ENCODE results near the gene FAM110D. TPM values are rescaled to one million over a fixed set of nuclear protein-coding genes. Genes with fewer than 3 reads are reported as not detected.

FAM110D gene
- total and polyA plus RNA-seq, 10 of the 15 experiments (the other 5 are each of a cell fraction or from before 2014, with no cell fraction given), result 0.06 TPM; not detected in 9

DNA sequence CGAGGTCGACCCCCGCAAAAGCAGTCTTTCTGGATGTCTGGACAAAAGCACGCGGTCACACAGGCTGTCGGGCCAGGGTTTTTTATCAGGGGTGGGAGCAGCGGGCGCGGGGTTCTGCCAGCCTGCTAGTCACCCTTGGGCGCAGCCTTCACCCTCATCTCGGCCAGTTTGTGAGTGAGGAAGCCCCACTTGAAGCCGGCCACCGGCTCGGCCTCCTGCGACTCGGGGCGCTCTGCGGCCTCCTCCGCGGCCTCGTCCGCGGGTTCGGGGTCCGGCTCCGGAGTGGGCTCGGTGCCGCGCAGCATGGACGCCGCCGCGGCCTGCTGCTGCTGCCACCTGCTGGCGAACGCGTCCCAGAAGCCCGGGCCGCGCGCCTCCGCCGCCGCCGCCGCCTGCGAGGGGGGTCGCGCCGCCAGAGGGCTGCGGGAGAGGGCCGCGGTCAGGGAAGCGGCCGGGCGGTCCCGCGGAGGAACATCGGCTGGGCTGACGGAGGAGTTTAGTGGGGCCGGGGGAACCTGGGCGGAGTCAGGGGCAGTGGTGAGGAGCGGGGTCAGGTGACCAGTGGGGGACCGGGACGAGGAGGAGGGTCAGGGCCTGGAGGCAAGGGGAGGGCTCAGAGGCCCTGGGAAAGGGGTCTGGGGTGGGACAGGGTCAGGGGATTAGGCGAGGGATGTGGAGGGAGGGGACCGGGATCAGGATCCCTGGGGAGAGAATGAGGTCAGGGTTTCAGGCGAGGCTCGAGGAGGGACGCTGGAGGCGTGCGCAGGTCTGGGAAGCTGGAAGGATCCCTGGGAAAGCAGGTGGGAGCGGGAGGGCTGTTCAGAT, 5.4 kb downstream of the FAM110D start:
- ChIA-PET SMC1A (ENCODE audit: uncharacterized antibody, unreplicated experiment) (no interaction called here), RAD21 (ENCODE audit: unreplicated experiment) (interaction anchor here (0.6 to 0.7 kb wide), 2 partner anchors 128 to 328 kb away, joined by 3 read pairs; no protein-coding TSS in a partner anchor), CTCF (interaction anchor here (0.6 to 1.8 kb wide), 3 partner anchors 70 to 1472 kb away, joined by 3 to 8 read pairs (median 4); partner anchors contain the start of gene CEP85), POLR2A (no interaction called here)
- H3K27me3 ChIP-seq (replicated peaks in 1 of 2; ENCODE audit: control insufficient read depth in 2 of 2, insufficient read depth in 2 of 2, low read length in 1 of 2), result peaks cover 3 to 13% of the 10 kb centered on the region in 2 experiments
- DNase-seq (ENCODE audit: low read depth, low spot score) (no peak), FAIRE-seq (no peak), ATAC-seq (peak; percentile 58)
- BruUV-seq (replicated peaks), result no TSS peak
- intact Hi-C loops (cut with micrococcal nuclease; ENCODE audit: unreplicated experiment), result loop anchor here (5.0 to 10.0 kb wide), 2 partner anchors 57 to 231 kb away; no protein-coding TSS in a partner anchor
- H3K27ac ChIP-seq (ENCODE audit: control insufficient read depth, insufficient read depth), result no peak overlapping the region
- peak overlapping the region; percentile 44; the same call in 1 of the 2 replicates for H3K4me3 ChIP-seq
- no peaks in the 10 kb centered on the region for H4K20me1 ChIP-seq (ENCODE audit: control insufficient read depth, insufficient read depth)
- 22% methylated on average over 46 of the region's 72 CpGs for WGBS (ENCODE audit: insufficient coverage, insufficient replicate concordance, low lambda C conversion rate, missing lambda C conversion rate)
- peak overlapping the region; percentile 34 for H2AFZ ChIP-seq (ENCODE audit: control insufficient read depth, low read depth, low read length)
- in situ Hi-C loops (cut with MboI), result no loop called here
- peak overlapping the region; percentile 84 for H3K4me2 ChIP-seq (ENCODE audit: control insufficient read depth, insufficient read depth)
- no peaks in the 10 kb centered on the region for H3K36me3 ChIP-seq (ENCODE audit: control insufficient read depth in 2 of 2, insufficient read depth in 2 of 2, low read length in 1 of 2)
- H3K79me2 ChIP-seq (ENCODE audit: control insufficient read depth, insufficient read depth, low read length), result no peaks in the 10 kb centered on the region
- H3K9me3 ChIP-seq (replicated peaks; ENCODE audit: control insufficient read depth, insufficient read depth, low read length), result no peaks in the 10 kb centered on the region; the same call in 2 of the 3 replicates
- H3K9ac ChIP-seq (ENCODE audit: control insufficient read depth, insufficient read depth, low read length), result no peak overlapping the region
- peaks cover 4% of the 10 kb centered on the region for H3K4me1 ChIP-seq (ENCODE audit: control insufficient read depth, insufficient read depth, low read length)
- peak; percentile 46; the same call in 1 of the 2 replicates for TF ChIP-seq GATAD2B (conservative IDR thresholded peaks at IDR 0.05; ENCODE audit: low read depth)
- peak; percentile 23 to 45 (median 23); a peak in 4 of 6 replicates for TF ChIP-seq CTCF (IDR thresholded peaks at IDR 0.05 in 2 of 3, conservative IDR thresholded peaks at IDR 0.05 in 1 of 3; ENCODE audit: control insufficient read depth in 2 of 3, extremely low read depth in 1 of 3, insufficient read depth in 1 of 3, low read depth in 3 of 3, low read length in 3 of 3)
- no peak for TF ChIP-seq TCF12 (IDR thresholded peaks at IDR 0.05; ENCODE audit: low read depth, low read length)
- peak; percentile 28; the same call in 1 of the 2 replicates for TF ChIP-seq RAD21 (IDR thresholded peaks at IDR 0.05; ENCODE audit: insufficient read depth, low read depth, low read length)
- peak; percentile 82 for TF ChIP-seq YY1 (IDR thresholded peaks at IDR 0.05; ENCODE audit: low read depth, low read length)
- no peak for TF ChIP-seq TCF7 (IDR thresholded peaks at IDR 0.05; ENCODE audit: borderline replicate concordance)
- TF ChIP-seq RUNX3 (IDR thresholded peaks at IDR 0.05; ENCODE audit: low read length), result no peak
- TF ChIP-seq SREBF2 (IDR thresholded peaks at IDR 0.05; ENCODE audit: low read length), result no peak
- peak; percentile 43; the same call in 1 of the 2 replicates for TF ChIP-seq SMARCA5 (IDR thresholded peaks at IDR 0.05)
- TF ChIP-seq, protein P1, sequence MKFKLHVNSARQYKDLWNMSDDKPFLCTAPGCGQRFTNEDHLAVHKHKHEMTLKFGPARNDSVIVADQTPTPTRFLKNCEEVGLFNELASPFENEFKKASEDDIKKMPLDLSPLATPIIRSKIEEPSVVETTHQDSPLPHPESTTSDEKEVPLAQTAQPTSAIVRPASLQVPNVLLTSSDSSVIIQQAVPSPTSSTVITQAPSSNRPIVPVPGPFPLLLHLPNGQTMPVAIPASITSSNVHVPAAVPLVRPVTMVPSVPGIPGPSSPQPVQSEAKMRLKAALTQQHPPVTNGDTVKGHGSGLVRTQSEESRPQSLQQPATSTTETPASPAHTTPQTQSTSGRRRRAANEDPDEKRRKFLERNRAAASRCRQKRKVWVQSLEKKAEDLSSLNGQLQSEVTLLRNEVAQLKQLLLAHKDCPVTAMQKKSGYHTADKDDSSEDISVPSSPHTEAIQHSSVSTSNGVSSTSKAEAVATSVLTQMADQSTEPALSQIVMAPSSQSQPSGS (IDR thresholded peaks at IDR 0.05; ENCODE audit: low read length), result no peak
- TF ChIP-seq JUND (IDR thresholded peaks at IDR 0.05; ENCODE audit: low read depth, low read length), result no peak
- no peak for TF ChIP-seq KAT2A (conservative IDR thresholded peaks at IDR 0.05; ENCODE audit: control insufficient read depth, low read depth, low read length)
- no peak for TF ChIP-seq HDAC2 (IDR thresholded peaks at IDR 0.05)
- no peak for TF ChIP-seq ETV6 (conservative IDR thresholded peaks at IDR 0.05 in 1 of 2, IDR thresholded peaks at IDR 0.05 in 1 of 2; ENCODE audit: borderline replicate concordance in 1 of 2, low read depth in 1 of 2)
- TF ChIP-seq IKZF1 (conservative IDR thresholded peaks at IDR 0.05), result no peak
- no peak for TF ChIP-seq MYB (IDR thresholded peaks at IDR 0.05; ENCODE audit: borderline replicate concordance, low read depth, low read length)
- no peak for TF ChIP-seq NR2C2 (IDR thresholded peaks at IDR 0.05; ENCODE audit: borderline replicate concordance, control insufficient read depth, insufficient read length, low read depth)
- TF ChIP-seq, protein P2, sequence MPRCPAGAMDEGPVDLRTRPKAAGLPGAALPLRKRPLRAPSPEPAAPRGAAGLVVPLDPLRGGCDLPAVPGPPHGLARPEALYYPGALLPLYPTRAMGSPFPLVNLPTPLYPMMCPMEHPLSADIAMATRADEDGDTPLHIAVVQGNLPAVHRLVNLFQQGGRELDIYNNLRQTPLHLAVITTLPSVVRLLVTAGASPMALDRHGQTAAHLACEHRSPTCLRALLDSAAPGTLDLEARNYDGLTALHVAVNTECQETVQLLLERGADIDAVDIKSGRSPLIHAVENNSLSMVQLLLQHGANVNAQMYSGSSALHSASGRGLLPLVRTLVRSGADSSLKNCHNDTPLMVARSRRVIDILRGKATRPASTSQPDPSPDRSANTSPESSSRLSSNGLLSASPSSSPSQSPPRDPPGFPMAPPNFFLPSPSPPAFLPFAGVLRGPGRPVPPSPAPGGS (IDR thresholded peaks at IDR 0.05; ENCODE audit: borderline replicate concordance, insufficient read depth, low read depth, low read length, poor library complexity, severe bottlenecking), result no peak
- TF ChIP-seq EED (IDR thresholded peaks at IDR 0.05; ENCODE audit: low read depth), result no peak
